Raji (cell line): ENCODE measurements around the gene TSHZ2.

Experiments used
- POLR2A ChIP-seq: IDR thresholded peaks from 2 replicates; pipeline ENCODE4 v1.6.1; 2011; ENCODE audit warnings: low read depth, low read length, control low read depth; ENCODE audit not compliant: insufficient read depth

TSHZ2 gene, protein sequence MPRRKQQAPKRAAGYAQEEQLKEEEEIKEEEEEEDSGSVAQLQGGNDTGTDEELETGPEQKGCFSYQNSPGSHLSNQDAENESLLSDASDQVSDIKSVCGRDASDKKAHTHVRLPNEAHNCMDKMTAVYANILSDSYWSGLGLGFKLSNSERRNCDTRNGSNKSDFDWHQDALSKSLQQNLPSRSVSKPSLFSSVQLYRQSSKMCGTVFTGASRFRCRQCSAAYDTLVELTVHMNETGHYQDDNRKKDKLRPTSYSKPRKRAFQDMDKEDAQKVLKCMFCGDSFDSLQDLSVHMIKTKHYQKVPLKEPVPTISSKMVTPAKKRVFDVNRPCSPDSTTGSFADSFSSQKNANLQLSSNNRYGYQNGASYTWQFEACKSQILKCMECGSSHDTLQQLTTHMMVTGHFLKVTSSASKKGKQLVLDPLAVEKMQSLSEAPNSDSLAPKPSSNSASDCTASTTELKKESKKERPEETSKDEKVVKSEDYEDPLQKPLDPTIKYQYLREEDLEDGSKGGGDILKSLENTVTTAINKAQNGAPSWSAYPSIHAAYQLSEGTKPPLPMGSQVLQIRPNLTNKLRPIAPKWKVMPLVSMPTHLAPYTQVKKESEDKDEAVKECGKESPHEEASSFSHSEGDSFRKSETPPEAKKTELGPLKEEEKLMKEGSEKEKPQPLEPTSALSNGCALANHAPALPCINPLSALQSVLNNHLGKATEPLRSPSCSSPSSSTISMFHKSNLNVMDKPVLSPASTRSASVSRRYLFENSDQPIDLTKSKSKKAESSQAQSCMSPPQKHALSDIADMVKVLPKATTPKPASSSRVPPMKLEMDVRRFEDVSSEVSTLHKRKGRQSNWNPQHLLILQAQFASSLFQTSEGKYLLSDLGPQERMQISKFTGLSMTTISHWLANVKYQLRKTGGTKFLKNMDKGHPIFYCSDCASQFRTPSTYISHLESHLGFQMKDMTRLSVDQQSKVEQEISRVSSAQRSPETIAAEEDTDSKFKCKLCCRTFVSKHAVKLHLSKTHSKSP (N-terminal part only)

GRCh38 chr20:52972190-52972937 lies at the start of gene TSHZ2:
TSS of gene TSHZ2 (plus strand) at chr20:52972358. CDS start at chr20:52973294, 936 bp downstream.
- TF ChIP-seq POLR2A, result no peak

- TF ChIP-seq POLR2A, result no peak
These were observed 49.7 kb upstream of the TSHZ2 start for GRCh38 chr20:52922436-52922835.

DNA sequence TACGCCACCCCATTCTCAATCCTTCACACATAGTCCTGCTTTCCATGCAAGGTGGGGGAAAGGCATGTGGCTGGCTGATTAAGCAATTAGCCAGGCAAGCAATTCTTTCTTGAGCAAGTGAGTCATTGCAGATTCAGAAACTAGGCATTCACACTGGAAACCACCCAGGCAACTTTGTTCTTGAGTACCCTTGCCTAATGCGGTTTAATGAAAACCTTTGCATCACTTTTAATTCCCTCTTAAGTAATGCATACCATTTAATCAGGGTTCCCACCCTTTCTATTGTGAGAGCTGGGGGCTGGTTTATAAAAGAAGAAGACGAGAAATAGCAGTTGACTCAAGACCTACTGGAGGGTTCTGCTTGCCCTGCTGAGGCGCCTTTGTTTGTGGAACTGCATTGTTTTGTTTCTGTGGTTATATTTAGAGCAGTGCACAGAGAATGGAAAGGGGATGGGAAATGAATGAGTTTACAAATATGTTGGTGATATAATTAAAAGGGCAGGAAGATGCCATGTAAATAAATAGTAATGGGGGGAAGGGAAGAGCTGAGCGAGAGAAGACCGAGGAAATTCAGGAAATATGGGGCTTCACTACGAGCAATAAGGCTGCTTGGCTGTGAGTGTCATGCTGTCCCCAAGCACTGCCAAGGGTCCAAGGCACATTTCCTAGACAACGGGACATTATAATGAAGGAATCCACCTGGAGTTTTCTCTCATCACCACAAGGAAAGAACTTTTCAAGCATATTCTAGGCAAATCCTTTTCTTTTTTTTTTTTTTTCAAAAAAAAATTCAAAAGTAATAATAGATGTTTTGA lies 48.8 kb upstream of the TSHZ2 start:
- TF ChIP-seq POLR2A, result no peak

GRCh38 chr20:52924411-52925271 lies 47.5 kb upstream of the TSHZ2 start:
- no peak for TF ChIP-seq POLR2A

GRCh38 chr20:52926505-52926904 lies 45.7 kb upstream of the TSHZ2 start:
- TF ChIP-seq POLR2A, result no peak

DNA sequence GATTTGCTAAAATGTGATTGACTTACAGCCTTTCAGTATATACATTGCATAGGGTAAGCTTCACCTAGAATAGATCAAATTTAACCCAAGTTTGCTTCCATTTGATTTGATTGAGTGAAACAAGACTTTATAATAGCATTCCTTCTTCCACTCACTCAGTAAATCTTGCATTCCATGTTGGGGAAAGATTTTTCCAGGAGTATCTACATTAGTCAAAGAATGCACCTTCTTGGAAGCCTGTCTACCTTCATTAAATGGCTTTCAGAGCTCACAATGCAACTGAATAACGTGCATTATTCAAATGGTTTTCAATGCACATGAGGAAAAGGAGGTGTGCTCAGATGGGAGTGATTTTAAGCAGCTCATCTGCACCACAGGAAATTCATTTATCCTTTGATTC lies 38.3 kb upstream of the TSHZ2 start:
- TF ChIP-seq POLR2A, result no peak

GRCh38 chr20:52936351-52937340 lies 35.5 kb upstream of the TSHZ2 start:
- TF ChIP-seq POLR2A, result no peak

- TF ChIP-seq POLR2A, result no peak
These were observed 34.5 kb upstream of the TSHZ2 start for GRCh38 chr20:52937591-52938100.

- TF ChIP-seq POLR2A, result no peak
These were observed 33.0 kb upstream of the TSHZ2 start for GRCh38 chr20:52939141-52939540.

DNA sequence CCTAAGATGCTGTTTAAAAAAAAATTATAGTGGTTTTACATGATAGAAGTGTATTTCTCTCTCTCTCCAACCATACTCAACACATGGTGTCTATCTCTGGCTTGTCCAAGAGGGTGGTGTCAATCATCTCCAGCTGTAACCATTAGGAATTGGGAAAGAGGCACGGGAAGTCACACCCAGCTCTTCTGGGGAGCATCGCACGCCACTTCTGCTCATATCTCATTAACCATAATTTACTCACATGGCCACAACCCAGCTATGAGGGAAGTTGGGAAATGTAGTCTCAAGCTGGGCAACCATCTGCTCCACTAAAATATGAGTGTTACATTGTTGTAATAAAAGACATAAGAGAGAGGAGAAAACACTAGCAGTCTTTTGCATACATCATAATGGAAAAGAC lies 30.4 kb upstream of the TSHZ2 start:
- TF ChIP-seq POLR2A, result no peak

- no peak for TF ChIP-seq POLR2A
These were observed 28.8 kb upstream of the TSHZ2 start for GRCh38 chr20:52943185-52943841.
